HG02571 (cell line): ENCODE data around the gene PSMB4.
"Not testable (repeated sequence)": the region's sequence is repeated elsewhere in the genome, so short reads cannot be mapped to it uniquely, and the experiment has no call there.

ENCODE experiments used
- ATAC-seq: cut with Tn5 transposase; IDR thresholded peaks from one replicate; pipeline ENCODE4 v1.9.1; 2021; ENCODE audit warnings: mild to moderate bottlenecking, moderate library complexity; ENCODE audit not compliant: unreplicated experiment

PSMB4 gene

GRCh38 chr1:151399324-151400171 lies at the start of gene PSMB4:
Gene PSMB4, plus strand, starts transcription at chr1:151399573. Its CDS starts 15 bp downstream, at chr1:151399588.
- ATAC-seq: peak; percentile 84

- not testable (repeated sequence) for ATAC-seq
Observed at GRCh38 chr1:151350323-151350722, 49.0 kb upstream of the PSMB4 start.

DNA sequence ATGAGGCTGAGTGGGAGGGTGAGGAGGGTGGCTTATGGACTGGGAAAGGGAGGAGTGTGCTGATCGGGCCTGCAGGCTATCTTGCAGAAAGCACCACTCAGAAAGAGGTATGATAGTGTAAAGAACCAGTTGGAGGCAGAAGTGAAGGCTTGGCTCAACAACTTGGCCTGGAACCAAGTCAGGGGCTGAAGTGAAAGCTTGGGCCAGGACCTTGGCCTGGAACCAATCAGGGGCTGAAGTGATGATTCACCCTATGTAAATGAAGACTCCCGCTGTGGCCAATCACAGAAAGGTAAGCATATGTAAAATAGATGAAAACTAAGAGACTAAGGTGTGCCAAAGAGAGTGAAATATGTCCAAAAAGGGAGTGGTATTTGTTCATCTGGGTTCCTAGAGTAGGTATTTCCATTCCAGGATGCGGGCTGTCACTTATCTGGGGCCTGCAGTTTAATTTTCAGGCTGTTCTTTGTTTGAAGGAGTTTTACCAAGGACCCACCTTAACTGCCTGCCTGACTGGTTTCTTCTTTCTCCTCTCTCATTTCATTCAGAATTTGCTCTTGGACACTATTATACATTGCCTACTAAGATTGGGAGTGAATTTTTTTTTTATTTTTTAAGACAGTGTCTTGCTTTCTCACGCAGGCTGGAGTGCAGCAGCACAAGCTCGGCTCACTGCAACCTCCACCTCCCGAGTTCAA lies 47.2 kb upstream of the PSMB4 start:
- ATAC-seq: no peak

GRCh38 chr1:151356696-151357095 lies 42.7 kb upstream of the PSMB4 start:
- no peak for ATAC-seq

- ATAC-seq: no peak
Observed at GRCh38 chr1:151361883-151362282, 37.5 kb upstream of the PSMB4 start.

DNA sequence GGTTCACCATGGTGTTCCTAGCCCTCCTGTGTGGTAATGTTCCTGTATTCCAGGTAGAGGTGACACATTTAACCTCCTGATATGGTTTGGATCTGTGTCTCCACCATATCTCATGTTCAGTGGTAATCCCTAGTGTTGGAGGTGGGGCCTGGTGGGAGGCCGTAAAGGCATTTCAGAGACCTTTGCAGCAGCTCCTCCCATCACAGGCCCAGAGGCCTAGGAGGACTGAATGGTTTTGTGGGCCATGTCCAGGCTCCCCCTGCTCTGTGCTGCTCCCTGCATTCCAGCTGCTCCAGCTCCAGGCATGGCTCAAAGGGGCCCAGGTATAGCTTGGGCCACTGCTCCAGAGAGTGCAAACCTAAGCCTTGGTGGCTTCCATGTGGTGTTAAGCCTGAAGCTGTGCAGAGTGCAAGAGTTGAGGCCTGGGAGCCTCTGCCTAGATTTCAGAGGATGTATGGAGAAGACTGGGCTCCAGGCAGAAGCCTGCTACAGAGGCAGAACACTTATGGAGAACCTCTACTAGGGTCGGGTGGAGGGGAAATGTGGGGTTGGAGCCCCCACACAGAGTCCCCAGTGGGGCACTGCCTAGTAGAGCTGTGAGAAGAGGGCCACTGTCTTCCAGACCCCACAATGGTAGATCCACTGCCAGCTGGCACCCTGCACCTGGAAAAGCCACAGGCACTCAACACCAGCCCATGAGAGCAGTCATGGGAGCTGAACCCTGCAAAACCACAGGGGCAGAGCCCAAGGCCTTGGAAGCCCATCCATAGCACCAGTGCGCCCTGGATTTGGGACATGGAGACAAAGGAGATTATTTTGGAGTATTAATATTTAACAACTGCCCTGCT lies 36.8 kb upstream of the PSMB4 start:
- no peak for ATAC-seq

DNA sequence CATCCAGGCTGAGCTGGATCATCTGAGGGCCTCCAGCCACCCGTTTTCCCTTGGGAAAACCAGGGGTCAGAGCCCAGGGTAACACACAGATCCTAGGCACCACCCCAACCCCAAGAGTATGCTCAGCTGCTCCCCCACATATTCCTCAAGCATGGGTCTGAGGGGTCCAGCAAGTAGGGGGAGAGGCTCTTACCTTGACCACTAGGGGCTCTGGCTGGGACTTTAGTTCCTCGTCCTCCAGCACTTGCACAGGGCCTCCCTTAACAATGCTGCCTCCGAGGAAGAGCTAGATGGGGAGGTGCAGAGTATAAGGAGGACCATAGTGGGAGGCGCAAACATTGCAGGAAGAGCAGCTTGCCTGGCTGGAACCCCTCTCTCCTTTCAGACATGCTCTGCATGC lies 34.4 kb upstream of the PSMB4 start:
- ATAC-seq: no peak

DNA sequence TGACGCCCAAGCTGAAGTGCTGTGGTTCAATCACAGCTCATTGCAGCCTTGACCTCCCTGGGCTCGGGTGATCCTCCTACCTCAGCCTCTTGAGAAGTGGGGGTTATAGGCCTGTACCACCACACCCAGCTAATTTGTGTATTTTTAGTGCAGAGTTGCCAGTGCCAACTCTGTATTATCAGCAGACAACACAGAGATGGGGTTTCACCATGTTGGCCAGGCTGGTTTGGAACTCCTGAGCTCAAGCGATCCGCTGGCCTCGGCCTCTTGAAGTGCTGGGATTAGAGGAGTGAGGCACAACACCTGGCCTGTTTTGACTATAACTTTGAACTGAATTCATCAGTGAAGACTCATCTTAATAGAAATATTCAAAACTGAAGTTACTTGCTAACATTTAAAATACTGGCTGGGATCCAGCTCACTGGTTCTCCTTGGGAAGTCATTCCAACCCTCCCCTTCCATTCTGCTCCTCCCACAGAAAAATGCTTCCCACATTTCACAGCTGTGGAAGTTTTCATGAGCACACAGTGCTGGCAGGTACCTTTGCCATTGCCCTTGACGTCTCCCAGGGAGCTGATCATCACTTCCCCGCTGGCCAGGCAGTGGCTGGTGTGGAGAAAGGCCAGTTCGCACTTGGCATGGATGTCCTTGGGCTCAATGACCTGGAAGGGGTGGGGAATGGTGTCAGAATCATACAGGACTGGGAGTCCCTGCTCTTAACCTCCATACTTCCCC lies 31.5 kb upstream of the PSMB4 start:
- no peak for ATAC-seq

DNA sequence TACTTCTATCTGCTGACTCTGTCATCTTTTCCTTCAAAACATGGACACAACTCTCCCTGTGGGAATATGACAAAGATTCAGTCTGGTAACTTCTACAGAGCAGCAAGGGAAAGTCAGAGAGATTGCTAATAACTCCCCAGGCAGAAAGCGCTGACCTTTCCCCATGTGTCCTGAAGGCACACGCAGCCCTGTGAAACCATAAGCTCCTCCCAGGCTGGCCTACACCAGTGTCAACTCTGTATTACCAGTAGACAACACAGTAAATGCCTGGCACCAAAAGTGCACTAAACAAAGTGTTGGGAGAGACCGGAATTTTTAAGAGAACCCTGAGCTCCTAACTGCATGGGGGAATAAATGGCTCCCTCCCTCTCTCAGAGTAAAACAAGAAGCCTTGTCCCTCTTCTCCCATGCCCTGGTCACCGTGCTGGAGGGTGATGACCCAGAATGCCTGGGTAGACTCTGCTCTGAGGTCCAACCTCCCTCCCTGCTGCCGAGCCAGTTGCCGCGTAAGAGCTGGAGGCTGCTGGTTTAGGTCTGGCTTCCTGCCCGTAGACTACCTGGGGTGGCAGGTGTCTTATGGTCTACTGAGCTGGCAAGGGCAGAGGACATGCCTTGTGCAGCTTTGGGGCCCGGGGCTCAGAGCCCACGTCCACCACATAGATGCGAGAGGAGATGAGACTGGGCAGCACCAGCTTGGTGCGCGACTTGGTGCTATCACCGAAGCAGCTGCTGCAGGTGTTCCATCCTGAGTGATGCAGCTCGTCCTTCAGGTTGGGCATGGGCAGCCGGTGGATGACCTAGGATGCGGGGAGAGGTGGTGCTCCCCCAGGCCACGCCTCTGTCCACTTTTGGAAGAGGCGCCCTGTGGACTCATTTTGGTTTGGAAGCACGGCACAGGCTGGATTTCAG lies 30.7 kb upstream of the PSMB4 start:
- ATAC-seq: no peak

GRCh38 chr1:151369302-151369610 lies 30.1 kb upstream of the PSMB4 start:
- no peak for ATAC-seq

DNA sequence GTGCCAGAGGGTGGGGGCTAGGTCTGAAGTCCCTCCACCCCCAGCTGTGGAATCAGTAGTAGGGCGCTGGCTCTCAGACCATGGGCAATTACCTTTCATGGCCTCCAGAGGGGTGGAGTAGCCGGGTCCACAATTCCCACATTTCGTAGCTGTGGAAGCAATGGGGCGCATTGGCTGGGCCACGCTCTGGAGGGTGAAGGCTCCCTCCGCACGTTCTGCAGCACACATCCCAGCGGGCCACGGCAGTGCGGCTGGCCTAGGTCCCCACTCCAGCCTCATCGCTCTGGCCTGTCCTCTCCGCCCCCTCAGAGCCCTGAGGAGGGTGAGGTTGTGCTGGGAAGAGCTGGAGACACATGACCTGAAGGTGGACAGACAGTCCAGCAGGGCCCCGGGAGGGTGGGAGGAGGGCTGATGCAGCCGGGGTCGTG lies 29.7 kb upstream of the PSMB4 start:
- ATAC-seq: no peak

DNA sequence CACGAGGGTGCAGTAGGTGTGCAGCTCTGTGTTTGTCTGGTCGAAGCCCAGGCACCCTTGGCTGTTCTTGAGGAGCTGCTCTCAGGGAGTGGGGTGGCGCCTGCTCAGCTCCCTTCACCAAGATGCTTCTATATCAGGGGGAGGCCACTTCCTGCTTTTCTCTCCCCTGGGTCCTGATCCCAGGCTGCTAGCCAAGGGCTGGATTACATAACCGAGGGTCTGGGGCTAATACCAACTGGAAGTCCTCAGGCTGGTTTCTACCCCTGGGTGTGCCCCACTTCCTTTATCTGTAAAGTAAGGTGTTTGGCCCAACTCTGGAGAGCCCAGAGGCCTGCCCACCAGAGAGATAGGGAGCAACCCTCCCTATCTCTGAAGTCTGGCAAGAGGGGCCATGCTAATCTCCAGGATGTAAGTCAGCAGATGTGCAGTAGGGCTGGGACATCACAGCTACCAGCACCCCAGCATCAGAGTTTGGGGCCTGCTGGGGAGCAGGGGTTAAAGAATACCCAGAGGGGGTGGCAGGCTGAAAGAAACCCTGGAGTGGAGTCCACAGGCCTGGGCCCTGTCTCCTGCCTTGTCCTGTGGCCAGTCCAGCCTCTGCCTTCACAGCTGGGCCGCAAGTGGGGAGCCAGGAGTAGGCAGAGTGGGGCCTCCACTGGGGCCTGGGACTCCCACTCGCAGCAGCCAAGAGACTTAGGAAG lies 29.0 kb upstream of the PSMB4 start:
- no peak for ATAC-seq

- ATAC-seq: no peak
Observed at GRCh38 chr1:151371370-151372057, 27.9 kb upstream of the PSMB4 start.

DNA sequence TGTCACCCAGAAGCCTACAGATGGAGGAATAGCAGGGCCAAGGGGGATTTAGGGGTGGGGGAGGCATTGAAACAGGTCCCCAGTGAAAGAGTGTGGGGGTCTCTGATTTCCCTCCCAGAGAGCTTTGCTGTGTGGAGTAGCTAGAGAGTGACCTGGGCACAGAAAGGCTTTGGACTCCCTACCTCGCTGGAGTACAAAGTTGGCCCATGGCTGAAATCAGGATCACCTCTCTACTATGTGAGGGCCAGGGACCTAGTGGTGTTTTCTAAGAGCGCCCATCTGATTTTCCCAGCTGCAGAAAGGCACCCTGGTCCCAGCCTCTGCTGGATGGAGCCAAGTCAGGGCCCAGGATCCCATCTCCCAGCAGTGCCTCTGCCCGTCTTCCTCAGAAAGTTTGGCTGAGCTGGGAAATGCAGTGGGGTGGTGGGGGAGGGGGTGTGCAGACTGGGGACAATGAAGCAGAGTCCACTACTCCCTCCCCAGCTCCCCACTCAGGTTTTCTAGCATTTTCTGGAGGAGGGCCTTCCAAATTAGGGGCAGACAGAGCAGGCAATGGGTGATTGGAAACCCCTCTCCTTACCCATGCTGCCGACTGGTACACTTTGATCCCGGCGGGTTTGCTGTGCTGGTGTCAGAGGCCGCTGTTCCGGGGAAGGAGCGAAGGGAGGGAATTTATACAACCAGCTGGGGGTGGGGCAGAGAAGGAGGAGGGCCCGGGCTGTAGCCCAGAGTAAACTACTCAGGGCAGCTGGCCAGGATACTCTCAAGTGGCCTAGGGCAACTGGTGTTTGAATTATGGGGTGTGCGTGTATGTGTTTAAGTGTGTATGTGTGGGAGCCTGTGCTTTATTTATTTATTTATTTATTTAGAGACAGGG lies 27.1 kb upstream of the PSMB4 start, which contains the start of gene SELENBP1:
SELENBP1 (minus strand) TSS at position 648 of the 877 bp plus-strand sequence; CDS start at position 584, 64 bp downstream.
- no peak for ATAC-seq

- no peak for ATAC-seq
Observed at GRCh38 chr1:151373196-151373595, 26.2 kb upstream of the PSMB4 start.

DNA sequence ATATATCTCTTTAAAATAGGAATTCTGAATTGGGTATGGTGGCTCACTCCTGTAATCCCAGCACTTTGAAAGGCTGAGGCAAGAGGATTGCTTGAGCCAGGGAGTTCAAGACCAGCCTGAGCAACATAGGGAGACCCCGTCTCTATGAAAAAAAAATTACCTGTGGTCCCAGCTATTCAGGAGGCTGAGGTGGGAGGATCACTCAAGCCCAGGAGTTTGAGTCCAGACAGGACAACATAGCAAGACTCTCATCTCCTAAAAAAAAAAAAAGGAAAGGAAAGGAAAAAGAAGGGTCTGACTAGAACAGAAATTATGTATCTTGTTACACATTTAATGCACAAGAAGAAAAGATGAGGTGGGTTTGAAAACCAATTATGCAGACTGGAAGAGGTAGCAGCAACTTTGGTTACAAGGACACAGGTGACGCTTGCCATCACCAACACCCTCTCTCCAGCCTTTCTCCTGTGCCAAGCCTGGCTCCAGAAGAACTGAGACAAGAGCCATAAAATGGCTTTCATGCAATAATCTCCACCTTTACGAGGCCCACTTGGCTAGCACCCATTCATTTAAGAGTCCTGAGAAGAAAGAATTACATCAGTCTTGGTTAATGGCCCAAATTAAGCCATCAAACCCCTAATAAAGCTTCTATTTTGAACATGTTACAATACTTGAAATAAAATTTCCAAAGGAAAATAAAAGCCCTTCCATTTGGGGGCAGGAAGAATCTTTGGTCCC lies 22.1 kb upstream of the PSMB4 start:
- ATAC-seq: no peak

- ATAC-seq: no peak
Observed at GRCh38 chr1:151384584-151384983, 14.8 kb upstream of the PSMB4 start.
